HCT116 (cell line): ENCODE results near the gene PILRA. TPM values are rescaled to one million over a fixed set of nuclear protein-coding genes. Genes with fewer than 3 reads are reported as not detected.

Experiments used
- ATAC-seq: fragments of 200-7000 bp; cut with Tn5 transposase; 2 replicates; pipeline ENCODE4 v1.9.1; 2020; ENCODE audit warnings: mild to moderate bottlenecking, moderate library complexity
- BruUV-seq: library from RNA; stranded (reverse); fragments of 400-500 nt; replicated peaks from 2 replicates; lab custom pipeline; 2021; lab: Mats Ljungman, UMichigan
- CTCF ChIA-PET: fragments of 300-600 bp; sonication (Branson Sonifier 250); formaldehyde crosslinking; loops from one replicate; lab custom pipeline; 2021; ENCODE audit warnings: antibody characterized with exemption; lab: Charles Lee
- POLR2A ChIA-PET: fragments of 300-600, 350-600 bp; sonication (Branson Sonifier 250); formaldehyde crosslinking; loops from one replicate; lab custom pipeline; 2021; ENCODE audit warnings: antibody characterized with exemption; lab: Charles Lee
- RAD21 ChIA-PET, 2 experiments: fragments of 300-600 bp; sonication (Branson Sonifier 250); formaldehyde crosslinking; loops; one replicate each; lab custom pipeline; 2023; ENCODE audit warnings: low total read pairs in 2 of 2; ENCODE audit not compliant: uncharacterized antibody in 2 of 2, unreplicated experiment in 2 of 2, low non-redundant PET in 1 of 2; lab: Charles Lee
- DNase-seq: peaks from one replicate; pipeline ENCODE4 v3.0.0-alpha.2; 2010; ENCODE audit warnings: low read depth, low spot score
- H2AFZ ChIP-seq: fragments of 200-600 bp; shearing (Covaris generic), sonication (generic); 2 replicates; pipeline ENCODE4 v1.6.1; 2017; ENCODE audit warnings: low read depth, mixed run types, mixed read lengths, antibody characterized with exemption, low read length; ENCODE audit not compliant: poor library complexity, severe bottlenecking
- H3K27ac ChIP-seq: 2 replicates; pipeline ENCODE4 v1.5.1; 2012; ENCODE audit warnings: low read depth, low read length
- H3K27me3 ChIP-seq: fragments of 200-600 bp; sonication (generic); 2 replicates; pipeline ENCODE4 v1.6.1; 2016; ENCODE audit warnings: mixed run types, low read length, mixed read lengths; ENCODE audit not compliant: insufficient read depth
- H3K36me3 ChIP-seq, 2 experiments: fragments of 200-500 bp in 1 of 2; fragments of 200-600 bp in 1 of 2; sonication (Bioruptor generic) in 1 of 2; sonication (generic) in 1 of 2; 2 replicates each; pipeline versions ENCODE4 v1.5.1 to v1.6.1; 2014 to 2016; ENCODE audit warnings: low read length in 2 of 2, inconsistent platforms in 1 of 2, mixed read lengths in 1 of 2, mixed run types in 1 of 2; ENCODE audit not compliant: insufficient read depth in 2 of 2, control insufficient read depth in 1 of 2
- H3K4me1 ChIP-seq, 2 experiments: fragments of 200-600 bp in 1 of 2; sonication (generic) in 1 of 2; 2 replicates each; pipeline versions ENCODE4 v1.5.1 to v1.6.1; 2012 to 2017; ENCODE audit warnings: low read length in 2 of 2, inconsistent platforms in 1 of 2, mild to moderate bottlenecking in 1 of 2, mixed read lengths in 1 of 2, mixed run types in 1 of 2, moderate library complexity in 1 of 2; ENCODE audit not compliant: insufficient read depth in 2 of 2, control insufficient read depth in 1 of 2
- H3K4me2 ChIP-seq: fragments of 200-600 bp; sonication (generic); 2 replicates; pipeline ENCODE4 v1.6.1; 2017; ENCODE audit warnings: mixed run types, low read length, mixed read lengths
- H3K4me3 ChIP-seq, 2 experiments: fragments of 200-600 bp in 1 of 2; sonication (generic) in 1 of 2; replicated peaks in 1 of 2; 2 replicates each; pipeline ENCODE4 v1.5.1; 2011 to 2016; ENCODE audit warnings: low read length in 2 of 2, control low read depth in 1 of 2, low read depth in 1 of 2, mild to moderate bottlenecking in 1 of 2, mixed read lengths in 1 of 2, mixed run types in 1 of 2
- H3K79me2 ChIP-seq: fragments of 200-600 bp; sonication (generic); 2 replicates; pipeline ENCODE4 v1.6.1; 2017; ENCODE audit warnings: mild to moderate bottlenecking, mixed run types, low read length, moderate library complexity, mixed read lengths; ENCODE audit not compliant: insufficient read depth
- H3K9ac ChIP-seq: fragments of 200-600 bp; sonication (generic); 2 replicates; pipeline ENCODE4 v1.6.1; 2016; ENCODE audit warnings: low read length, mixed read lengths
- H3K9me2 ChIP-seq: fragments of 200-600 bp; sonication (generic), shearing (Covaris generic); 2 replicates; pipeline ENCODE4 v1.6.1; 2017; ENCODE audit warnings: mixed run types, mild to moderate bottlenecking, moderate library complexity; ENCODE audit not compliant: insufficient read depth
- H3K9me3 ChIP-seq, 2 experiments: fragments of 200-500 bp in 1 of 2; fragments of 200-600 bp in 1 of 2; sonication (Bioruptor generic) in 1 of 2; sonication (generic) in 1 of 2; 2 replicates each; pipeline ENCODE4 v1.6.1; 2014 to 2017; ENCODE audit warnings: low read length in 2 of 2, mixed read lengths in 2 of 2, inconsistent platforms in 1 of 2, low read depth in 1 of 2, mild to moderate bottlenecking in 1 of 2, mixed run types in 1 of 2, moderate library complexity in 1 of 2; ENCODE audit not compliant: control insufficient read depth in 1 of 2, insufficient read depth in 1 of 2
- H4K20me1 ChIP-seq: fragments of 200-600 bp; sonication (generic), shearing (Covaris generic); 2 replicates; pipeline ENCODE4 v1.6.1; 2017; ENCODE audit warnings: mixed run types, mild to moderate bottlenecking, moderate library complexity; ENCODE audit not compliant: insufficient read depth
- CBX3 ChIP-seq: IDR thresholded peaks from 2 replicates; pipeline ENCODE4 v1.6.1; 2012; ENCODE audit warnings: low read depth
- CEBPB ChIP-seq: IDR thresholded peaks from 2 replicates; pipeline ENCODE4 v1.6.1; 2012; ENCODE audit warnings: low read depth
- EZH2 ChIP-seq: fragments of 200-600 bp; sonication (generic); IDR thresholded peaks from 2 replicates; pipeline ENCODE4 v1.6.1; 2017; ENCODE audit warnings: antibody characterized with exemption, mixed run types
- EZH2phosphoT487 ChIP-seq: fragments of 200-600 bp; IDR thresholded peaks from 2 replicates; pipeline ENCODE4 v1.6.1; 2018; ENCODE audit warnings: antibody characterized with exemption, borderline replicate concordance
- FOSL1 ChIP-seq: IDR thresholded peaks from 2 replicates; pipeline ENCODE4 v1.6.1; 2012; ENCODE audit warnings: low read depth
- POLR2A ChIP-seq: IDR thresholded peaks from 2 replicates; pipeline ENCODE4 v1.7.0; 2011; ENCODE audit warnings: borderline replicate concordance; ENCODE audit not compliant: insufficient read depth, insufficient read length; ENCODE audit errors: extremely low read depth
- RAD21 ChIP-seq: IDR thresholded peaks from 2 replicates; pipeline ENCODE4 v1.6.1; 2012; ENCODE audit warnings: low read depth, mild to moderate bottlenecking
- SP1 ChIP-seq: IDR thresholded peaks from 2 replicates; pipeline ENCODE4 v1.6.1; 2012; ENCODE audit warnings: low read depth
- SRF ChIP-seq: IDR thresholded peaks from 2 replicates; pipeline ENCODE4 v1.6.1; 2012; ENCODE audit warnings: low read depth
- TCF7L2 ChIP-seq: IDR thresholded peaks from 2 replicates; pipeline ENCODE4 v1.7.0; 2011; ENCODE audit warnings: borderline replicate concordance, inconsistent platforms; ENCODE audit not compliant: insufficient read depth, insufficient read length; ENCODE audit errors: extremely low read depth
- YY1 ChIP-seq: IDR thresholded peaks from 2 replicates; pipeline ENCODE4 v1.6.1; 2011; ENCODE audit warnings: low read length, low read depth, moderate library complexity, mild to moderate bottlenecking; ENCODE audit not compliant: insufficient replicate concordance; ENCODE audit errors: extremely low read depth
- ZBTB33 ChIP-seq: IDR thresholded peaks from 2 replicates; pipeline ENCODE4 v1.6.1; 2011; ENCODE audit warnings: mild to moderate bottlenecking, low read length, moderate library complexity; ENCODE audit not compliant: insufficient replicate concordance; ENCODE audit errors: extremely low read depth
- ZNF274 ChIP-seq: fragments of 200-500 bp; sonication (Bioruptor generic); IDR thresholded peaks from 2 replicates; pipeline ENCODE4 v1.6.1; 2014; ENCODE audit warnings: mild to moderate bottlenecking, low read depth, low read length, inconsistent platforms
- intact Hi-C: fragments of 100-400 bp; cut with micrococcal nuclease; formaldehyde crosslinking; loops from 2 replicates; pipeline ENCODE4 v1.10.0; 2022
- total RNA-seq: library from RNA; stranded (reverse); gene quantifications from one replicate; pipeline ENCODE4 v1.2.1, GENCODE V29; 2021; ENCODE audit not compliant: unreplicated experiment
- TF ChIP-seq, protein P1 (sequence below): IDR thresholded peaks from 2 replicates; pipeline ENCODE4 v1.6.1; 2012; ENCODE audit warnings: low read depth
- TF ChIP-seq, protein P2 (sequence below): IDR thresholded peaks from 2 replicates; pipeline ENCODE4 v1.6.1; 2012

Gene PILRA
- total RNA-seq, 1 experiment from 2014 or later, result 1.8 TPM

DNA sequence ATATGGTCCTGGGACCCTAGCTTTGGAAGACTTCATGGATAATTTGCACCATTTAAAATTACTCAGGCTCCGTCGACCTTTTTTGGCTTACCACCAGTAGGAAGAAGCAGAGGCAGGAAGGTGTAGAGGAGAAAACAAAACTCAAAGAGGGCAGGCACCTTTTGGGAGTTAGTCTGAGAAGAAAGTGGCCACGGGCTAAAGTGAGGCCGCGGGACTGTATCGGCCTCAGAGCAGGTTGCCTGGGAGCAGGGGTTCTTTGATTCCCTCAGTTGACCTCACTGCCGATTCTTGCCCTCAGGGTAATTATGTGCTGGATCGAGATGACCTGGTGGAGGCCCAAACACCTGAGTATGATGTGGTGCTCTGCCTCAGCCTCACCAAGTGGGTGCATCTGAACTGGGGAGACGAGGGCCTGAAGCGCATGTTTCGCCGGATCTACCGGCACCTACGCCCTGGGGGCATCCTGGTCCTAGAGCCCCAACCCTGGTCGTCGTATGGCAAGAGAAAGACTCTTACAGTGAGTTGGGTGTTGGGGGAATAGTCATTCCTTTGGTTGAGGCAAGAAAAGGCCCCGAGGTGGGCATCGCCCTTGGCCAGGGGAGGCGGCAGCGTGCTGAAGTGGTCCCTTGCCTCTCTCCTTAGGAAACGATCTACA is 59.5 kb downstream of the PILRA start:
- Histone ChIP-seq H3K9me2 (no peaks in the 10 kb centered on the region), H3K27me3 (no peaks in the 10 kb centered on the region), H3K36me3 (peaks cover 5 to 39% of the 10 kb centered on the region in 2 experiments; a peak in 2 of 4 replicates), H3K9ac (no peak overlapping the region), H3K79me2 (peaks cover 62% of the 10 kb centered on the region), H3K9me3 (no peaks in the 10 kb centered on the region), H3K27ac (no peak overlapping the region; the same call in 1 of the 2 replicates), H3K4me1 (peaks cover 2 to 71% of the 10 kb centered on the region in 2 experiments), H2AFZ (no peak overlapping the region)
- CTCF ChIA-PET, result no interaction called here
- no TSS peak for BruUV-seq
- POLR2A ChIA-PET, result no interaction called here
- TF ChIP-seq POLR2A (no peak), TCF7L2 (no peak), FOSL1 (no peak), YY1 (no peak), SP1 (no peak), RAD21 (no peak), ZNF274 (no peak), SRF (no peak), EZH2 (no peak), CEBPB (no peak), ZBTB33 (no peak), CBX3 (no peak), EZH2phosphoT487 (no peak)
- TF ChIP-seq, protein P1, sequence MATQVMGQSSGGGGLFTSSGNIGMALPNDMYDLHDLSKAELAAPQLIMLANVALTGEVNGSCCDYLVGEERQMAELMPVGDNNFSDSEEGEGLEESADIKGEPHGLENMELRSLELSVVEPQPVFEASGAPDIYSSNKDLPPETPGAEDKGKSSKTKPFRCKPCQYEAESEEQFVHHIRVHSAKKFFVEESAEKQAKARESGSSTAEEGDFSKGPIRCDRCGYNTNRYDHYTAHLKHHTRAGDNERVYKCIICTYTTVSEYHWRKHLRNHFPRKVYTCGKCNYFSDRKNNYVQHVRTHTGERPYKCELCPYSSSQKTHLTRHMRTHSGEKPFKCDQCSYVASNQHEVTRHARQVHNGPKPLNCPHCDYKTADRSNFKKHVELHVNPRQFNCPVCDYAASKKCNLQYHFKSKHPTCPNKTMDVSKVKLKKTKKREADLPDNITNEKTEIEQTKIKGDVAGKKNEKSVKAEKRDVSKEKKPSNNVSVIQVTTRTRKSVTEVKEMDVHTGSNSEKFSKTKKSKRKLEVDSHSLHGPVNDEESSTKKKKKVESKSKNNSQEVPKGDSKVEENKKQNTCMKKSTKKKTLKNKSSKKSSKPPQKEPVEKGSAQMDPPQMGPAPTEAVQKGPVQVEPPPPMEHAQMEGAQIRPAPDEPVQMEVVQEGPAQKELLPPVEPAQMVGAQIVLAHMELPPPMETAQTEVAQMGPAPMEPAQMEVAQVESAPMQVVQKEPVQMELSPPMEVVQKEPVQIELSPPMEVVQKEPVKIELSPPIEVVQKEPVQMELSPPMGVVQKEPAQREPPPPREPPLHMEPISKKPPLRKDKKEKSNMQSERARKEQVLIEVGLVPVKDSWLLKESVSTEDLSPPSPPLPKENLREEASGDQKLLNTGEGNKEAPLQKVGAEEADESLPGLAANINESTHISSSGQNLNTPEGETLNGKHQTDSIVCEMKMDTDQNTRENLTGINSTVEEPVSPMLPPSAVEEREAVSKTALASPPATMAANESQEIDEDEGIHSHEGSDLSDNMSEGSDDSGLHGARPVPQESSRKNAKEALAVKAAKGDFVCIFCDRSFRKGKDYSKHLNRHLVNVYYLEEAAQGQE, result no peak
- TF ChIP-seq, protein P2, sequence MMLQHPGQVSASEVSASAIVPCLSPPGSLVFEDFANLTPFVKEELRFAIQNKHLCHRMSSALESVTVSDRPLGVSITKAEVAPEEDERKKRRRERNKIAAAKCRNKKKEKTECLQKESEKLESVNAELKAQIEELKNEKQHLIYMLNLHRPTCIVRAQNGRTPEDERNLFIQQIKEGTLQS, result no peak
- TF ChIP-seq, all 23 proteins: peak for 0
- DNase-seq (no peak), ATAC-seq (no peak)
- no peak overlapping the region for H3K4me3 ChIP-seq
- intact Hi-C loops, result no loop called here
- RAD21 ChIA-PET, result no interaction called here
- H4K20me1 ChIP-seq, result no peaks in the 10 kb centered on the region
- H3K4me2 ChIP-seq, result no peak overlapping the region
